HG02840 (cell line): ENCODE results near the gene TGFBR2.
"Not testable (repeated sequence)": the region's sequence is repeated elsewhere in the genome, so short reads cannot be mapped to it uniquely, and the experiment has no call there.

Experiments used
- ATAC-seq: cut with Tn5 transposase; IDR thresholded peaks from one replicate; pipeline ENCODE4 v1.9.1; 2021; ENCODE audit warnings: mild to moderate bottlenecking, moderate library complexity, moderate number of reproducible peaks; ENCODE audit not compliant: unreplicated experiment, low FRiP score

The TGFBR2 gene

GRCh38 chr3:30617653-30618052 lies 11.3 kb downstream of the TGFBR2 start:
- ATAC-seq = no peak

- ATAC-seq = no peak
These were observed 12.1 kb downstream of the TGFBR2 start for GRCh38 chr3:30618526-30618925.

GRCh38 chr3:30619318-30619717 lies 12.9 kb downstream of the TGFBR2 start:
- ATAC-seq = no peak

- ATAC-seq = no peak
These were observed 14.3 kb downstream of the TGFBR2 start for GRCh38 chr3:30620402-30621360.

GRCh38 chr3:30621576-30621975 lies 15.2 kb downstream of the TGFBR2 start:
- ATAC-seq = no peak

- ATAC-seq = no peak
These were observed 15.7 kb downstream of the TGFBR2 start for GRCh38 chr3:30622047-30622545.

- ATAC-seq = no peak
These were observed 16.4 kb downstream of the TGFBR2 start for GRCh38 chr3:30622790-30623189.

- no peak for ATAC-seq
These were observed 16.9 kb downstream of the TGFBR2 start for GRCh38 chr3:30623351-30623750.

GRCh38 chr3:30624480-30624879 lies 18.1 kb downstream of the TGFBR2 start:
- not testable (repeated sequence) for ATAC-seq

GRCh38 chr3:30625541-30626438 lies 19.4 kb downstream of the TGFBR2 start:
- no peak for ATAC-seq

GRCh38 chr3:30626443-30627180 lies 20.2 kb downstream of the TGFBR2 start:
- no peak for ATAC-seq

GRCh38 chr3:30628205-30628900 lies 22.0 kb downstream of the TGFBR2 start:
- ATAC-seq = no peak

GRCh38 chr3:30628901-30629590 lies 22.6 kb downstream of the TGFBR2 start:
- no peak for ATAC-seq

- no peak for ATAC-seq
These were observed 23.3 kb downstream of the TGFBR2 start for GRCh38 chr3:30629746-30630145.

- ATAC-seq = no peak
These were observed 24.0 kb downstream of the TGFBR2 start for GRCh38 chr3:30630238-30631030.

- no peak for ATAC-seq
These were observed 25.0 kb downstream of the TGFBR2 start for GRCh38 chr3:30631243-30631904.

GRCh38 chr3:30632065-30632464 lies 25.7 kb downstream of the TGFBR2 start:
- ATAC-seq = no peak

- ATAC-seq = no peak
These were observed 26.1 kb downstream of the TGFBR2 start for GRCh38 chr3:30632521-30632920.
